Measurements from ENCODE around the gene MTNR1A.

MTNR1A gene

GRCh38 chr4:186543206-186543605 lies 12.2 kb downstream of the MTNR1A start (continued):
- TF ChIP-seq ZNF416 (tag by site-specific recombination; IDR thresholded peaks at IDR 0.05), result no peak
- no peak for TF ChIP-seq ZNF677 (tag by site-specific recombination; IDR thresholded peaks at IDR 0.05)
- TF ChIP-seq GLIS2 (tag by site-specific recombination; IDR thresholded peaks at IDR 0.05), result no peak
- TF ChIP-seq ZNF747 (tag by site-specific recombination; IDR thresholded peaks at IDR 0.05), result no peak
- TF ChIP-seq ZNF426 (tag by site-specific recombination; IDR thresholded peaks at IDR 0.05), result no peak
- no peak for TF ChIP-seq ZNF624 (tag by site-specific recombination; IDR thresholded peaks at IDR 0.05)
- TF ChIP-seq ZNF660 (tag by site-specific recombination; IDR thresholded peaks at IDR 0.05), result no peak
- TF ChIP-seq ZNF16 (tag by site-specific recombination; IDR thresholded peaks at IDR 0.05; ENCODE audit: low read depth), result no peak
- no peak for TF ChIP-seq ZNF146 (tag by site-specific recombination; IDR thresholded peaks at IDR 0.05)
- no peak for TF ChIP-seq ZNF837 (tag by site-specific recombination; IDR thresholded peaks at IDR 0.05)
- no peak for TF ChIP-seq ZNF302 (tag by site-specific recombination; IDR thresholded peaks at IDR 0.05; ENCODE audit: low read depth)

GRCh38 chr4:186541801-186542200 lies 13.6 kb downstream of the MTNR1A start:
- H3K27ac ChIP-seq (ENCODE audit: extremely low read depth, low read depth, low read length), result no peak overlapping the region
- no peaks in the 10 kb centered on the region for H3K4me1 ChIP-seq (ENCODE audit: control insufficient read depth, insufficient read depth, low read length)
- no peaks in the 10 kb centered on the region for H3K9me3 ChIP-seq (ENCODE audit: control insufficient read depth, insufficient read depth, low read depth, low read length)
- ChIA-PET POLR2A (no interaction called here), CTCF (no interaction called here)
- H3K36me3 ChIP-seq (ENCODE audit: control insufficient read depth in 2 of 2, insufficient read depth in 1 of 2, low read length in 2 of 2), result no peaks in the 10 kb centered on the region
- no peak overlapping the region for H3K4me3 ChIP-seq (ENCODE audit: low read depth, low read length)
- TF ChIP-seq GLIS2 (tag by site-specific recombination; IDR thresholded peaks at IDR 0.05), result no peak
- no peak for TF ChIP-seq ZFP69B (tag by site-specific recombination; IDR thresholded peaks at IDR 0.05)
- no peak for TF ChIP-seq SETDB1 (IDR thresholded peaks at IDR 0.05; ENCODE audit: insufficient read length, low read length)
- no peak for TF ChIP-seq ZNF571 (tag by site-specific recombination; IDR thresholded peaks at IDR 0.05)
- TF ChIP-seq ZNF555 (tag by site-specific recombination; conservative IDR thresholded peaks at IDR 0.05), result no peak
- no peak for TF ChIP-seq MZF1 (tag by site-specific recombination; IDR thresholded peaks at IDR 0.05; ENCODE audit: borderline replicate concordance)
- no peak for TF ChIP-seq ZNF155 (tag by site-specific recombination; IDR thresholded peaks at IDR 0.05)
- no peak for TF ChIP-seq ZNF585B (tag by site-specific recombination; IDR thresholded peaks at IDR 0.05)
- no peak for TF ChIP-seq ZNF843 (tag by site-specific recombination; IDR thresholded peaks at IDR 0.05)
- no peak for TF ChIP-seq ZNF664 (tag by site-specific recombination; IDR thresholded peaks at IDR 0.05)
- TF ChIP-seq, protein P1, sequence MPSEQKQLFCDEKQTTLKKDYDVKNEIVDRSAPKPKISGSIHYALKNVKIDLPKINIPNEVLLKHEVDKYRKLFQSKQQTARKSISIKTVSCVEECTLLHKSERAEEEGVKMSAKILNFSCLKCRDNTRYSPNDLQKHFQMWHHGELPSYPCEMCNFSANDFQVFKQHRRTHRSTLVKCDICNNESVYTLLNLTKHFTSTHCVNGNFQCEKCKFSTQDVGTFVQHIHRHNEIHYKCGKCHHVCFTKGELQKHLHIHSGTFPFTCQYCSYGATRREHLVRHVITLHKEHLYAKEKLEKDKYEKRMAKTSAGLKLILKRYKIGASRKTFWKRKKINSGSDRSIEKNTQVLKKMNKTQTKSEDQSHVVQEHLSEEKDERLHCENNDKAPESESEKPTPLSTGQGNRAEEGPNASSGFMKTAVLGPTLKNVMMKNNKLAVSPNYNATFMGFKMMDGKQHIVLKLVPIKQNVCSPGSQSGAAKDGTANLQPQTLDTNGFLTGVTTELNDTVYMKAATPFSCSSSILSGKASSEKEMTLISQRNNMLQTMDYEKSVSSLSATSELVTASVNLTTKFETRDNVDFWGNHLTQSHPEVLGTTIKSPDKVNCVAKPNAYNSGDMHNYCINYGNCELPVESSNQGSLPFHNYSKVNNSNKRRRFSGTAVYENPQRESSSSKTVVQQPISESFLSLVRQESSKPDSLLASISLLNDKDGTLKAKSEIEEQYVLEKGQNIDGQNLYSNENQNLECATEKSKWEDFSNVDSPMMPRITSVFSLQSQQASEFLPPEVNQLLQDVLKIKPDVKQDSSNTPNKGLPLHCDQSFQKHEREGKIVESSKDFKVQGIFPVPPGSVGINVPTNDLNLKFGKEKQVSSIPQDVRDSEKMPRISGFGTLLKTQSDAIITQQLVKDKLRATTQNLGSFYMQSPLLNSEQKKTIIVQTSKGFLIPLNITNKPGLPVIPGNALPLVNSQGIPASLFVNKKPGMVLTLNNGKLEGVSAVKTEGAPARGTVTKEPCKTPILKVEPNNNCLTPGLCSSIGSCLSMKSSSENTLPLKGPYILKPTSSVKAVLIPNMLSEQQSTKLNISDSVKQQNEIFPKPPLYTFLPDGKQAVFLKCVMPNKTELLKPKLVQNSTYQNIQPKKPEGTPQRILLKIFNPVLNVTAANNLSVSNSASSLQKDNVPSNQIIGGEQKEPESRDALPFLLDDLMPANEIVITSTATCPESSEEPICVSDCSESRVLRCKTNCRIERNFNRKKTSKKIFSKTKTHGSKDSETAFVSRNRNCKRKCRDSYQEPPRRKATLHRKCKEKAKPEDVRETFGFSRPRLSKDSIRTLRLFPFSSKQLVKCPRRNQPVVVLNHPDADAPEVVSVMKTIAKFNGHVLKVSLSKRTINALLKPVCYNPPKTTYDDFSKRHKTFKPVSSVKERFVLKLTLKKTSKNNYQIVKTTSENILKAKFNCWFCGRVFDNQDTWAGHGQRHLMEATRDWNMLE (tag by site-specific recombination; conservative IDR thresholded peaks at IDR 0.05; ENCODE audit: low read depth), result no peak
- TF ChIP-seq, protein P2, sequence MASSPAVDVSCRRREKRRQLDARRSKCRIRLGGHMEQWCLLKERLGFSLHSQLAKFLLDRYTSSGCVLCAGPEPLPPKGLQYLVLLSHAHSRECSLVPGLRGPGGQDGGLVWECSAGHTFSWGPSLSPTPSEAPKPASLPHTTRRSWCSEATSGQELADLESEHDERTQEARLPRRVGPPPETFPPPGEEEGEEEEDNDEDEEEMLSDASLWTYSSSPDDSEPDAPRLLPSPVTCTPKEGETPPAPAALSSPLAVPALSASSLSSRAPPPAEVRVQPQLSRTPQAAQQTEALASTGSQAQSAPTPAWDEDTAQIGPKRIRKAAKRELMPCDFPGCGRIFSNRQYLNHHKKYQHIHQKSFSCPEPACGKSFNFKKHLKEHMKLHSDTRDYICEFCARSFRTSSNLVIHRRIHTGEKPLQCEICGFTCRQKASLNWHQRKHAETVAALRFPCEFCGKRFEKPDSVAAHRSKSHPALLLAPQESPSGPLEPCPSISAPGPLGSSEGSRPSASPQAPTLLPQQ (tag by site-specific recombination; IDR thresholded peaks at IDR 0.05), result no peak
- TF ChIP-seq ZNF19 (tag by site-specific recombination; IDR thresholded peaks at IDR 0.05; ENCODE audit: low read depth), result no peak
- no peak for TF ChIP-seq PRDM10 (tag by site-specific recombination; IDR thresholded peaks at IDR 0.05)
- TF ChIP-seq, protein P3, sequence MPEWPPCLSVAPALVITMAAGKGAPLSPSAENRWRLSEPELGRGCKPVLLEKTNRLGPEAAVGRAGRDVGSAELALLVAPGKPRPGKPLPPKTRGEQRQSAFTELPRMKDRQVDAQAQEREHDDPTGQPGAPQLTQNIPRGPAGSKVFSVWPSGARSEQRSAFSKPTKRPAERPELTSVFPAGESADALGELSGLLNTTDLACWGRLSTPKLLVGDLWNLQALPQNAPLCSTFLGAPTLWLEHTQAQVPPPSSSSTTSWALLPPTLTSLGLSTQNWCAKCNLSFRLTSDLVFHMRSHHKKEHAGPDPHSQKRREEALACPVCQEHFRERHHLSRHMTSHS (tag by site-specific recombination; IDR thresholded peaks at IDR 0.05), result no peak
- TF ChIP-seq ZNF10 (tag by site-specific recombination; IDR thresholded peaks at IDR 0.05), result no peak
- no peak for TF ChIP-seq ZNF202 (tag by site-specific recombination; IDR thresholded peaks at IDR 0.05; ENCODE audit: borderline replicate concordance)
